ENCODE results near the gene HIVEP2.

The HIVEP2 gene

GRCh38 chr6:142729618-142730017 is 215.4 kb downstream of the HIVEP2 start:
- H3K27me3 ChIP-seq (ENCODE audit: insufficient read depth, poor library complexity, severe bottlenecking): no peaks in the 10 kb centered on the region
- no peak overlapping the region for H3K4me3 ChIP-seq (replicated peaks; ENCODE audit: insufficient read depth, low read length)
- no peak overlapping the region for H3K27ac ChIP-seq (replicated peaks)
- TF ChIP-seq POLR2AphosphoS5 (IDR thresholded peaks at IDR 0.05; ENCODE audit: low read depth): no peak
- no peak for TF ChIP-seq REST (IDR thresholded peaks at IDR 0.05; ENCODE audit: insufficient replicate concordance, low read depth)
- TF ChIP-seq GABPA (IDR thresholded peaks at IDR 0.05; ENCODE audit: low read depth): no peak
- TF ChIP-seq CTCF (IDR thresholded peaks at IDR 0.05; ENCODE audit: insufficient read depth, low read length): no peak
- TF ChIP-seq SPI1 (IDR thresholded peaks at IDR 0.05; ENCODE audit: borderline replicate concordance, low read depth): no peak
- no peak for DNase-seq (ENCODE audit: low read depth in 1 of 2, low spot score in 1 of 2)

- peak; percentile 43 to 67 for DNase-seq (ENCODE audit: low read depth in 1 of 2, low spot score in 1 of 2)
- H3K27ac ChIP-seq (replicated peaks): no peak overlapping the region
- H3K4me3 ChIP-seq (replicated peaks; ENCODE audit: insufficient read depth, low read length): no peak overlapping the region; the same call in 1 of the 2 replicates
- peak; percentile 78; the same call in 1 of the 2 replicates for TF ChIP-seq SPI1 (IDR thresholded peaks at IDR 0.05; ENCODE audit: borderline replicate concordance, low read depth)
- TF ChIP-seq POLR2AphosphoS5 (IDR thresholded peaks at IDR 0.05; ENCODE audit: low read depth): 0 out of 2 replicates have a peak, but pooled peaks have one; percentile 20
- TF ChIP-seq GABPA (IDR thresholded peaks at IDR 0.05; ENCODE audit: low read depth): no peak
- TF ChIP-seq REST (IDR thresholded peaks at IDR 0.05; ENCODE audit: insufficient replicate concordance, low read depth): no peak
- TF ChIP-seq CTCF (IDR thresholded peaks at IDR 0.05; ENCODE audit: insufficient read depth, low read length): no peak
- no peaks in the 10 kb centered on the region for H3K27me3 ChIP-seq (ENCODE audit: insufficient read depth, poor library complexity, severe bottlenecking)
These were observed 216.0 kb downstream of the HIVEP2 start for GRCh38 chr6:142728910-142729481.

GRCh38 chr6:142728364-142728763 is 216.6 kb downstream of the HIVEP2 start:
- H3K4me3 ChIP-seq (replicated peaks; ENCODE audit: insufficient read depth, low read length): no peak overlapping the region
- DNase-seq (ENCODE audit: low read depth in 1 of 2, low spot score in 1 of 2): no peak
- no peak for TF ChIP-seq POLR2AphosphoS5 (IDR thresholded peaks at IDR 0.05; ENCODE audit: low read depth)
- TF ChIP-seq SPI1 (IDR thresholded peaks at IDR 0.05; ENCODE audit: borderline replicate concordance, low read depth): no peak
- TF ChIP-seq CTCF (IDR thresholded peaks at IDR 0.05; ENCODE audit: insufficient read depth, low read length): no peak
- TF ChIP-seq GABPA (IDR thresholded peaks at IDR 0.05; ENCODE audit: low read depth): no peak
- no peak for TF ChIP-seq REST (IDR thresholded peaks at IDR 0.05; ENCODE audit: insufficient replicate concordance, low read depth)
- H3K27ac ChIP-seq (replicated peaks): no peak overlapping the region
- no peaks in the 10 kb centered on the region for H3K27me3 ChIP-seq (ENCODE audit: insufficient read depth, poor library complexity, severe bottlenecking)

Data from HL-60 (cell line).